ENCODE data around the gene FRMD7.
A peak's percentile ranks its signal among the peaks of the same experiment; 100 is the strongest.

The FRMD7 gene

GRCh38 chrX:132077414-132077813, 50.4 kb downstream of the FRMD7 start:
- TF ChIP-seq POLR2A (IDR thresholded peaks at IDR 0.05; ENCODE audit: extremely low read depth, insufficient read length): no peak
- TF ChIP-seq, protein P1, sequence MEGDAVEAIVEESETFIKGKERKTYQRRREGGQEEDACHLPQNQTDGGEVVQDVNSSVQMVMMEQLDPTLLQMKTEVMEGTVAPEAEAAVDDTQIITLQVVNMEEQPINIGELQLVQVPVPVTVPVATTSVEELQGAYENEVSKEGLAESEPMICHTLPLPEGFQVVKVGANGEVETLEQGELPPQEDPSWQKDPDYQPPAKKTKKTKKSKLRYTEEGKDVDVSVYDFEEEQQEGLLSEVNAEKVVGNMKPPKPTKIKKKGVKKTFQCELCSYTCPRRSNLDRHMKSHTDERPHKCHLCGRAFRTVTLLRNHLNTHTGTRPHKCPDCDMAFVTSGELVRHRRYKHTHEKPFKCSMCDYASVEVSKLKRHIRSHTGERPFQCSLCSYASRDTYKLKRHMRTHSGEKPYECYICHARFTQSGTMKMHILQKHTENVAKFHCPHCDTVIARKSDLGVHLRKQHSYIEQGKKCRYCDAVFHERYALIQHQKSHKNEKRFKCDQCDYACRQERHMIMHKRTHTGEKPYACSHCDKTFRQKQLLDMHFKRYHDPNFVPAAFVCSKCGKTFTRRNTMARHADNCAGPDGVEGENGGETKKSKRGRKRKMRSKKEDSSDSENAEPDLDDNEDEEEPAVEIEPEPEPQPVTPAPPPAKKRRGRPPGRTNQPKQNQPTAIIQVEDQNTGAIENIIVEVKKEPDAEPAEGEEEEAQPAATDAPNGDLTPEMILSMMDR (IDR thresholded peaks at IDR 0.05; ENCODE audit: low read depth, low read length): no peak
- no peak for TF ChIP-seq MYC (IDR thresholded peaks at IDR 0.05; ENCODE audit: low read depth, low read length)
- TF ChIP-seq, protein P2, sequence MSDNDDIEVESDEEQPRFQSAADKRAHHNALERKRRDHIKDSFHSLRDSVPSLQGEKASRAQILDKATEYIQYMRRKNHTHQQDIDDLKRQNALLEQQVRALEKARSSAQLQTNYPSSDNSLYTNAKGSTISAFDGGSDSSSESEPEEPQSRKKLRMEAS (IDR thresholded peaks at IDR 0.05; ENCODE audit: low read depth, low read length): no peak
- no peak overlapping the region for H3K4me3 ChIP-seq (ENCODE audit: low read depth, low read length)
- no peak for DNase-seq (ENCODE audit: low read depth)

GRCh38 chrX:132071254-132071653, 56.6 kb downstream of the FRMD7 start:
- DNase-seq (ENCODE audit: low read depth): peak; percentile 4
- no peak for TF ChIP-seq POLR2A (IDR thresholded peaks at IDR 0.05; ENCODE audit: extremely low read depth, insufficient read length)
- TF ChIP-seq, protein P2 (IDR thresholded peaks at IDR 0.05; ENCODE audit: low read depth, low read length): no peak
- TF ChIP-seq, protein P1 (IDR thresholded peaks at IDR 0.05; ENCODE audit: low read depth, low read length): no peak
- TF ChIP-seq MYC (IDR thresholded peaks at IDR 0.05; ENCODE audit: low read depth, low read length): no peak

DNA sequence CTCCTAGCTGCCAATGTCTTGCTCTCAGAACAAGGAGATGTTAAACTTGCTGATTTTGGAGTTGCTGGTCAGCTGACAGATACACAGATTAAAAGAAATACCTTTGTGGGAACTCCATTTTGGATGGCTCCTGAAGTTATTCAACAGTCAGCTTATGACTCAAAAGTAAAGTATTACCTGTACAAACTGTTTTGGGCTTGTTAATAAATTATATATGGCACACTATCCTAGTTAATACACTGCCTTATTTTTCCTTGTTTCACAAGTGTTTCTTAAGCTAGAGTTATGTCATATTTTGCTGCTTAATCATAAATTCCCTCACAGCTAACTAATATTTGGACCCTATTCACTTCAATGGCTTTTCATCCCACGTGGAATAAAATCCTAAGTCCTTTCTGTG, 59.4 kb downstream of the FRMD7 start:
- no peak for DNase-seq (ENCODE audit: low read depth)
- H3K4me3 ChIP-seq (ENCODE audit: low read depth, low read length): no peak overlapping the region
- TF ChIP-seq, protein P1 (IDR thresholded peaks at IDR 0.05; ENCODE audit: low read depth, low read length): no peak
- TF ChIP-seq POLR2A (IDR thresholded peaks at IDR 0.05; ENCODE audit: extremely low read depth, insufficient read length): no peak
- TF ChIP-seq, protein P2 (IDR thresholded peaks at IDR 0.05; ENCODE audit: low read depth, low read length): no peak
- TF ChIP-seq MYC (IDR thresholded peaks at IDR 0.05; ENCODE audit: low read depth, low read length): no peak

More at GRCh38 chrX:132071254-132071653, 56.6 kb downstream of the FRMD7 start:
- no peak overlapping the region for H3K4me3 ChIP-seq (ENCODE audit: low read depth, low read length)

GRCh38 chrX:132063862-132064261, 64.0 kb downstream of the FRMD7 start:
- H3K4me3 ChIP-seq (ENCODE audit: low read depth, low read length): no peak overlapping the region
- no peak for DNase-seq (ENCODE audit: low read depth)
- TF ChIP-seq MYC (IDR thresholded peaks at IDR 0.05; ENCODE audit: low read depth, low read length) (no peak), POLR2A (IDR thresholded peaks at IDR 0.05; ENCODE audit: extremely low read depth, insufficient read length) (no peak)
- TF ChIP-seq, protein P2 (IDR thresholded peaks at IDR 0.05; ENCODE audit: low read depth, low read length): no peak
- TF ChIP-seq, protein P1 (IDR thresholded peaks at IDR 0.05; ENCODE audit: low read depth, low read length): no peak

- H3K4me3 ChIP-seq (ENCODE audit: low read depth, low read length): no peak overlapping the region
- TF ChIP-seq POLR2A (IDR thresholded peaks at IDR 0.05; ENCODE audit: extremely low read depth, insufficient read length) (no peak), MYC (IDR thresholded peaks at IDR 0.05; ENCODE audit: low read depth, low read length) (no peak)
- TF ChIP-seq, protein P1 (IDR thresholded peaks at IDR 0.05; ENCODE audit: low read depth, low read length): no peak
- TF ChIP-seq, protein P2 (IDR thresholded peaks at IDR 0.05; ENCODE audit: low read depth, low read length): no peak
Observed at GRCh38 chrX:132063334-132063733, 64.5 kb downstream of the FRMD7 start.

More at GRCh38 chrX:132063334-132063733, 64.5 kb downstream of the FRMD7 start:
- DNase-seq (ENCODE audit: low read depth): no peak
